CMK (cell line): ENCODE results near the gene TMEM14B.
"Not testable (repeated sequence)": the region's sequence is repeated elsewhere in the genome, so short reads cannot be mapped to it uniquely, and the experiment has no call there.

Source experiments
- DNase-seq: peaks from one replicate; pipeline ENCODE4 v3.0.0-alpha.2; 2010; ENCODE audit warnings: low read depth

The TMEM14B gene

GRCh38 chr6:10747251-10747972, at the start of gene TMEM14B:
Gene TMEM14B, plus strand, starts transcription at chr6:10747805. Its CDS starts 1,441 bp downstream, at chr6:10749246.
- peak; percentile 92 for DNase-seq

- DNase-seq = no peak
These were observed 33.6 kb upstream of the TMEM14B start for GRCh38 chr6:10713962-10714361.

GRCh38 chr6:10719296-10719963, 28.2 kb upstream of the TMEM14B start:
- DNase-seq = no peak

GRCh38 chr6:10719964-10720264, 27.7 kb upstream of the TMEM14B start:
- no peak for DNase-seq

- DNase-seq = no peak
These were observed 27.2 kb upstream of the TMEM14B start for GRCh38 chr6:10720265-10720959.

- DNase-seq = not testable (repeated sequence)
These were observed 26.4 kb upstream of the TMEM14B start for GRCh38 chr6:10720960-10721849.

GRCh38 chr6:10721850-10722569, 25.6 kb upstream of the TMEM14B start:
- no peak for DNase-seq

- DNase-seq = no peak
These were observed 25.1 kb upstream of the TMEM14B start for GRCh38 chr6:10722570-10722819.

GRCh38 chr6:10722820-10723566, 24.6 kb upstream of the TMEM14B start, which contains the start of gene TMEM14C:
Gene TMEM14C, plus strand, starts transcription at chr6:10723070. Its CDS starts 1,544 bp downstream, at chr6:10724614.
- peak; percentile 94 for DNase-seq

GRCh38 chr6:10723567-10723881, 24.1 kb upstream of the TMEM14B start:
- DNase-seq = no peak

- DNase-seq = no peak
These were observed 22.6 kb upstream of the TMEM14B start for GRCh38 chr6:10725044-10725443.

- no peak for DNase-seq
These were observed 21.9 kb upstream of the TMEM14B start for GRCh38 chr6:10725716-10726115.

- DNase-seq = no peak
These were observed 17.4 kb upstream of the TMEM14B start for GRCh38 chr6:10730254-10730653.

- no peak for DNase-seq
These were observed 14.4 kb upstream of the TMEM14B start for GRCh38 chr6:10733151-10733715.

GRCh38 chr6:10733863-10734262, 13.7 kb upstream of the TMEM14B start:
- DNase-seq = no peak

GRCh38 chr6:10736731-10737130, 10.9 kb upstream of the TMEM14B start:
- DNase-seq = no peak

- no peak for DNase-seq
These were observed 7.5 kb upstream of the TMEM14B start for GRCh38 chr6:10740061-10740460.

GRCh38 chr6:10741643-10742042, 6.0 kb upstream of the TMEM14B start:
- DNase-seq = not testable (repeated sequence)

- no peak for DNase-seq
These were observed 5.4 kb upstream of the TMEM14B start for GRCh38 chr6:10742251-10742650.

- DNase-seq = no peak
These were observed 4.1 kb upstream of the TMEM14B start for GRCh38 chr6:10743515-10743914.

GRCh38 chr6:10745116-10745515, 2.5 kb upstream of the TMEM14B start:
- no peak for DNase-seq
